ENCODE measurements around the gene DLX4.

Gene DLX4

DNA sequence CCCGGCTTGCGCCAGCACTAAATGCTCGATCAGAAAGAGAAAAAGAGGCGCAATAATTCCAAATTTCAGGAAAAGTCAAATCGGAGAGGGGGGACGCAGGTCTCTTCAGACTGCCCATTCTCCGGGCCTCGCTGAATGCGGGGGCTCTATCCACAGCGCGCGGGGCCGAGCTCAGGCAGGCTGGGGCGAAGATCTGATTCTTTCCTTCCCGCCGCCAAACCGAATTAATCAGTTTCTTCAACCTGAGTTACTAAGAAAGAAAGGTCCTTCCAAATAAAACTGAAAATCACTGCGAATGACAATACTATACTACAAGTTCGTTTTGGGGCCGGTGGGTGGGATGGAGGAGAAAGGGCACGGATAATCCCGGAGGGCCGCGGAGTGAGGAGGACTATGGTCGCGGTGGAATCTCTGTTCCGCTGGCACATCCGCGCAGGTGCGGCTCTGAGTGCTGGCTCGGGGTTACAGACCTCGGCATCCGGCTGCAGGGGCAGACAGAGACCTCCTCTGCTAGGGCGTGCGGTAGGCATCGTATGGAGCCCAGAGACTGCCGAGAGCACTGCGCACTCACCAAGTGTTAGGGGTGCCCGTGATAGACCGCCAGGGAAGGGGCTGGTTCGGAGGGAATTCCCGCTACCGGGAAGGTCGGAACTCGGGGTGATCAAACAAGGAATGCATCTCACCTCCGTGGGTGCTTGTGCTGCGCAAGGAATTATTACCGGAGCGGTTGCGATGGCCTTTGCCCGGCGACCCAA lies 4.0 kb upstream of the DLX4 start:
- peaks cover 81% of the 10 kb centered on the region for H3K27me3 ChIP-seq (ENCODE audit: control insufficient read depth, insufficient read depth, low read length)
- H3K36me3 ChIP-seq (ENCODE audit: control insufficient read depth, insufficient read depth, low read length): no peaks in the 10 kb centered on the region
- peaks cover 10% of the 10 kb centered on the region for H3K4me1 ChIP-seq (ENCODE audit: control insufficient read depth, insufficient read depth, low read length)
- H3K4me3 ChIP-seq (ENCODE audit: low read length): no peak overlapping the region
- no peak overlapping the region for H3K9ac ChIP-seq (ENCODE audit: low read length)
- no peaks in the 10 kb centered on the region for H3K9me3 ChIP-seq (ENCODE audit: control insufficient read depth, low read length)

DNA sequence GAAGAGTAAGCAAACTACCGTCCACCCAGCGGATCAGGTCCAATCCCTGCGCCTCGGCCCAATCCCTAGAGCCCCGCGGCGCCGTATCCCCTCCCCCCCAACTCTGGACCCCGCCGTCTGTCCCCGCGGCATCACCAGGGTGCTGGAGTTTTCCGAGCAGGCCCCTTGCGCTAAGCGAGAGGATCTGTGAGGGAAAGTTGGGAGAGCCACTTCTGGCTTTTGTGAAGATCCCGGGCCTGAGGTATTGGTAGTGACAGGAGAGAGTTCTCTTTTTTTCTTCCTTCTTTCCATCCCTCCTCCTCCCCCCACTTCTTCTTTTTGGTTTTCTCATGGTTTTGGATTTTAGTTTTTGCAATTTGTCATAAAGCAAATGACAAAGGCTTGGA lies 3.5 kb upstream of the DLX4 start:
- peaks cover 10% of the 10 kb centered on the region for H3K4me1 ChIP-seq (ENCODE audit: control insufficient read depth, insufficient read depth, low read length)
- H3K9me3 ChIP-seq (ENCODE audit: control insufficient read depth, low read length): no peaks in the 10 kb centered on the region
- peaks cover 87% of the 10 kb centered on the region for H3K27me3 ChIP-seq (ENCODE audit: control insufficient read depth, insufficient read depth, low read length)

DNA sequence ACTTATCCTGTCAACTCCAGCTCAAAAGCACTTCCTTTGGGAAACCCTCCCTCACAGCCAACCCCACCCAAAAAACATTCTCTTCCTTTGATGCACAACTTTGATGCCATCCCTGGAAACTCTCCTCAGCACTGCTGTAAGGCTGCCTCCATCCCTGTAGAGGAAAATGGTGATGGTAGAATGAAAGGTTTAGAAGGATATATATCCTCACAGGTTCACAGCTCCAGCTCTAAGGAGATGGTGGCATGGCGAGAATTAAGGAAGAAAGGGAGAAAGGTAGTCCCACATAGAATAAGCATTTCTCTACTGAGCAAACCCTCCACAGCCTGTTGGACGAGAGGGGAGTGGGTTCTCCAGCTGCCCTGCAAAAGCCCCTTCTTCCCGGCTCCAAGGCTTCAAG lies 2.2 kb upstream of the DLX4 start:
- Histone ChIP-seq H3K4me3 (ENCODE audit: low read length) (no peak overlapping the region), H3K27me3 (ENCODE audit: control insufficient read depth, insufficient read depth, low read length) (peaks cover 97% of the 10 kb centered on the region), H3K4me1 (ENCODE audit: control insufficient read depth, insufficient read depth, low read length) (peaks cover 10% of the 10 kb centered on the region), H3K36me3 (ENCODE audit: control insufficient read depth, insufficient read depth, low read length) (no peaks in the 10 kb centered on the region), H3K9me3 (ENCODE audit: control insufficient read depth, low read length) (no peaks in the 10 kb centered on the region), H3K9ac (ENCODE audit: low read length) (no peak overlapping the region)

More for the DNA sequence above, 3.5 kb upstream of the DLX4 start:
- Histone ChIP-seq H3K9ac (ENCODE audit: low read length) (no peak overlapping the region), H3K36me3 (ENCODE audit: control insufficient read depth, insufficient read depth, low read length) (no peaks in the 10 kb centered on the region), H3K4me3 (ENCODE audit: low read length) (no peak overlapping the region)

DNA sequence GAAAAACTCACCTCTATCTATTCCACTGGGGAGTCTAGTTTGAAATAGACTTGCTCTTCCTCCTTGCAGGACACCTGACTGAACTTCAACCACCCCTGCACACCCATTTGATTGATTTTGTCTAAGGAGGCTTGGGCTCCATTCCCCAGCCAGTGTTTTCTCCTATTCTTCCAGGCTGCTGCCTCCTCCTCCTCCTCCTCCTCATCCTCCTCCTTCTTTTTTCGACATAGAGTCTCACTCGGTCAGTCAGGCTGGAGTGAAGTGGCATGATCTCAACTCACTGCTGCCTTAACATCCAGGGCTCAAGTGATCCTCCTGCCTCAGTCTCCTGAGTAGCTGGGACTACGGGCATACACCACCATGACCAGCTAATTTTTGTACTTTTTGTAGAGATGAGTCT lies 1.8 kb upstream of the DLX4 start:
- no peaks in the 10 kb centered on the region for H3K36me3 ChIP-seq (ENCODE audit: control insufficient read depth, insufficient read depth, low read length)
- H3K9ac ChIP-seq (ENCODE audit: low read length): no peak overlapping the region
- peaks cover 13% of the 10 kb centered on the region for H3K4me1 ChIP-seq (ENCODE audit: control insufficient read depth, insufficient read depth, low read length)
- H3K4me3 ChIP-seq (ENCODE audit: low read length): no peak overlapping the region
- H3K27me3 ChIP-seq (ENCODE audit: control insufficient read depth, insufficient read depth, low read length): peaks cover 99% of the 10 kb centered on the region
- H3K9me3 ChIP-seq (ENCODE audit: control insufficient read depth, low read length): no peaks in the 10 kb centered on the region

DNA sequence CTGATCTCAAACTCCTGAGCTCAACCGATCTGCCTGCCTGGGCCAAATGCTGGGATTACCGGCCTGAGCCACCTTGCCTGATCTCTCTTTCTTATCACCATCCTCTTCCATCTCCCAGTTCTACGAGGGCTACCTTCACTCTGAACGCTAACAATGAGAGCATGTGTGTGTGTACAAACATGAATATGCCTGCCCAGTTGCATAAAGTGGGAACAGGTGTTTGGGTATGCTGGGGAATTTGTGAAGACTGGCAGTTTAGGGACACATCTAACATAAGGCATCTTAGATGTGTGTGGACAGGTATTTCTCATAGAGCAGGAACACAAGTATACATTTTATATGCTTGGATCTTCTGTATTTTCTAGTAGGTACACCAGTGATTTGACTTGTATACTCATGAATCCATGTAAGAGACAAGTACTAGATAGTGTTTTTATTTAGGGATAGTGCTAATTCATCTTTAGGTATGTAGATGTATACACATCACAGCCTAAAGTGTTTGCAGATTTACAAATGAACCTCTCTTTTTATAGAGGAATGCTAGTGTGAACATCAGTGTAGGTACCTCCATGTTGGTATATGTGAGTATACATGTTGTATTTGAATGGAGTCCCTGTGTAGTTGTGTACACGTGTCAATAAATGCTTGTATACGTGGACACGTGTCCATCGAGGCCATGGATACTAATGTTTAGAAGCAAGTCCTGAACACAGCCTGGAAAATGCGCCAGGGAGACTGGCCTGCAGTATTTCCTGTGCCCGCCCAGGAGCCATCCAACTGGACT lies 1.2 kb upstream of the DLX4 start:
- Histone ChIP-seq H3K36me3 (ENCODE audit: control insufficient read depth, insufficient read depth, low read length) (no peaks in the 10 kb centered on the region), H3K27me3 (ENCODE audit: control insufficient read depth, insufficient read depth, low read length) (peaks cover 99% of the 10 kb centered on the region), H3K4me3 (ENCODE audit: low read length) (peak overlapping the region; percentile 27), H3K4me1 (ENCODE audit: control insufficient read depth, insufficient read depth, low read length) (peaks cover 19% of the 10 kb centered on the region), H3K9ac (ENCODE audit: low read length) (no peak overlapping the region), H3K9me3 (ENCODE audit: control insufficient read depth, low read length) (no peaks in the 10 kb centered on the region)

DNA sequence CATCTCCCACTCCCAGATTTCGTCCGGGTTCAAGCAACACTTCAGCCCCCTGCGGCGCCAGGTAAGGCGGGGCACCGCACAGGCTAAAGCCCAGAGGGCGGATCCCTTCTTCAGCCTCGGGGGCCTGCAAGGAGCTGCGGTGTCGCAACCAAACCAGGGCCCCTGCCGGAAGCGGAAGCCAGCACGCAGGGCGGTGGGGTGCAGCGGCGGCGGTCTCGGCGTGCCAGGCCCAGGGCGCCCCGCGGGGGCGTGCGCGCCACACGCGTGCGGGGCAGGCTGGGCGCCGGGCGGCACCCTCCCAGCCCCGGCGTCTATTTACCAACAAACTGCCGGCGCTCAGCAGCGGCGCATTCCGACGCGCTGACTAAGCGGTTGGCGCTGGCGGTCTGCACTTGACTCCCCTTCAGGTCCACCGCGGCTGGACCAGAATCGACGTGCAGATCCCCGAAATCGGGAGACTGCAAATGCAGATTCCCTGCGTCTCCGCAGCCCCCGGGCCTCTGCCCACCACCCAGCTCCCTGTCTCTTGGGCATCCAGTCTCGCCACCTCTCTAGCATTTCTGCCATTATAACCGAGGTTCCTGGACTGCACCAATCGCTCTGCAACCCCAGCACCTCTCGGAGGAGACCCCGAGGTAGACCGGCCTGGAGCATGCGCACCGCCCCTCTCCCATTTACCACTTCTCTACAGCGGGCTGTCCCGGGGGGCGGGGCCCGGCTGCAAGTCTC lies 421 bp upstream of the DLX4 start:
- peaks cover 99% of the 10 kb centered on the region for H3K27me3 ChIP-seq (ENCODE audit: control insufficient read depth, insufficient read depth, low read length)
- H3K4me1 ChIP-seq (ENCODE audit: control insufficient read depth, insufficient read depth, low read length): peaks cover 19% of the 10 kb centered on the region
- H3K9ac ChIP-seq (ENCODE audit: low read length): no peak overlapping the region
- no peaks in the 10 kb centered on the region for H3K36me3 ChIP-seq (ENCODE audit: control insufficient read depth, insufficient read depth, low read length)
- H3K9me3 ChIP-seq (ENCODE audit: control insufficient read depth, low read length): no peaks in the 10 kb centered on the region
- H3K4me3 ChIP-seq (ENCODE audit: low read length): peak overlapping the region; percentile 56

DNA sequence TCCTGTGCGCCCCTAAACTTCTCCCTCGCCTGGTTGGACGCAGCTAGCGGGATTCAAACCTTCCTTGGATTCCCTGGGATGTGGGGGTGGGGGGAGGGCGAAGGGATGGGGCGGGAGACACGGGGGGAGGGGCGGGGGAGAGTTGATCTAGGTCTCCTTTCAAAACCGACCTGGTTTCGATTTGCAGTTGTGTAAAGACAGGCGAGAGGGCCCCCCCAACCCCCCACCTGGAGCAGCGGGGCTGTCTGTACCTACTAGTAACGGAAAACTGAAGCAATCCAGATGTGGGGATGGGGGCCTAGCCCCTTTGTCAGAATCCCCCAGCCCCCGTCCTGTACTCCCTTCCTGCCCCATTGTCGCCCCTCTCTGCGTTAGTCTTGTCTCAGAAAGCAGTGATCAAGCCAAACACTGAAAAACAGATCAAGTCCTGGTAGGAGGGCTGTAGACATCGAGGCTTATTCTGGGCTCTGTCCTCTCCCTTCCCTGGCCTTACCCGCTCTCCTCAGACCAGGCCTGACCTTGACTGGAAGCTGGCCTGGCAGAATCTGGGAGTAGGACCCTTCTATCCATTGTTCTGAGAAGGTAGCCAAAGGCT lies 902 bp downstream of the DLX4 start:
- Histone ChIP-seq H3K4me1 (ENCODE audit: control insufficient read depth, insufficient read depth, low read length) (peaks cover 19% of the 10 kb centered on the region), H3K27me3 (ENCODE audit: control insufficient read depth, insufficient read depth, low read length) (peaks cover 99% of the 10 kb centered on the region), H3K36me3 (ENCODE audit: control insufficient read depth, insufficient read depth, low read length) (no peaks in the 10 kb centered on the region), H3K9ac (ENCODE audit: low read length) (no peak overlapping the region), H3K4me3 (ENCODE audit: low read length) (no peak overlapping the region), H3K9me3 (ENCODE audit: control insufficient read depth, low read length) (no peaks in the 10 kb centered on the region)

DNA sequence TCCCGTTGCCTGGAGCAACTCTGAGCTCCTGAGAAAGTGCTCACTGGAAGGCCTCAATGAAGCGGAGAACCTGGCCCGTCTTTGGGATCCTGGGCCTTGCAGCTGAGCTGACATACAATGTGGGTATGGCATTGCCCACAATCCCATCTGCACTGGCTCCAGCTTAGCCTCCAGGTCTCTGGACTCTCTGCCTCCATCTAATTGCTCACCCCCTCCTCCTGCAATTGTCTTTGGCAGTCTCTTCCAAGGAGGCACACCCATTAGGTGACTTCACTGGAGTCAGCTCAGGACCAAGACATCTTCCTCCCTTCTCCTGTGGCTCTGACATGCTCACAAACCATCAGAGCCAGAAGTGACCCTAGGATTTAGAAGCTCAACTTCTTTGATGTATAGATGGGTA lies 1.5 kb downstream of the DLX4 start:
- no peaks in the 10 kb centered on the region for H3K36me3 ChIP-seq (ENCODE audit: control insufficient read depth, insufficient read depth, low read length)
- no peak overlapping the region for H3K9ac ChIP-seq (ENCODE audit: low read length)
- H3K4me3 ChIP-seq (ENCODE audit: low read length): no peak overlapping the region
- H3K9me3 ChIP-seq (ENCODE audit: control insufficient read depth, low read length): no peaks in the 10 kb centered on the region
- H3K27me3 ChIP-seq (ENCODE audit: control insufficient read depth, insufficient read depth, low read length): peaks cover 99% of the 10 kb centered on the region
- peaks cover 19% of the 10 kb centered on the region for H3K4me1 ChIP-seq (ENCODE audit: control insufficient read depth, insufficient read depth, low read length)

DNA sequence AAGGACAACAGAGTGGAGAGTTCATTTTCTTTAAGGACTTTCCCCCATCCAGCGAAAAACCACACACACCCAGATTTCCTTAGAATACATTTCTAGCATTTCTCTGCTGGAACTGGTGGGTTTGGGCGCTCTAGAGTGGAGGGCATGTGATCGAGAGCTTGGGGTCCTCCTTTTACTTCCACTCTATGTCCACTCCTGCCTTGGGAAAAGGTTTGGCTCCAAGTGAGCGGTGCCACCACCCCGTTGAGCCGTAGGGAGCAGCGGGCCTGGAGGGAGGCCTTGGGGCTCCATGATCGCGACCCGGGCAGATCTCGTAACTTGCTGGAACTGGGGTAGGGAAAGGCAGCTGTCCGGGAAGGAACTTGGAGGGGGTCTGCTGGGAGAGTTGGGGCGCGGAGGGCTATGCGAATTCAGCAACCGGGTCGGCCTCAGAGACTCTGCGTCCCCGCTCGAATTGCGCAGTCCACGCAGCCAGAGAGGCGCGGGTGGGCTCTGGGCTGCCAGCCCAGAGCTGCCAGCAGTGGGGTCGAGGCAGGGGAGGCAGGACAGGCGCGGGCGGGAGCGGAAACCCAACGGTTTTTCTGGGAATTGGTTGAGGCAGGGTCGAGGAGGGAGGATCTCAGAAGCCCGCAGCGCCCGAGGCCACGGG lies 2.3 kb downstream of the DLX4 start:
- peaks cover 19% of the 10 kb centered on the region for H3K4me1 ChIP-seq (ENCODE audit: control insufficient read depth, insufficient read depth, low read length)
- H3K4me3 ChIP-seq (ENCODE audit: low read length): no peak overlapping the region
- no peak overlapping the region for H3K9ac ChIP-seq (ENCODE audit: low read length)
- H3K36me3 ChIP-seq (ENCODE audit: control insufficient read depth, insufficient read depth, low read length): no peaks in the 10 kb centered on the region
- peaks cover 98% of the 10 kb centered on the region for H3K27me3 ChIP-seq (ENCODE audit: control insufficient read depth, insufficient read depth, low read length)
- H3K9me3 ChIP-seq (ENCODE audit: control insufficient read depth, low read length): no peaks in the 10 kb centered on the region

DNA sequence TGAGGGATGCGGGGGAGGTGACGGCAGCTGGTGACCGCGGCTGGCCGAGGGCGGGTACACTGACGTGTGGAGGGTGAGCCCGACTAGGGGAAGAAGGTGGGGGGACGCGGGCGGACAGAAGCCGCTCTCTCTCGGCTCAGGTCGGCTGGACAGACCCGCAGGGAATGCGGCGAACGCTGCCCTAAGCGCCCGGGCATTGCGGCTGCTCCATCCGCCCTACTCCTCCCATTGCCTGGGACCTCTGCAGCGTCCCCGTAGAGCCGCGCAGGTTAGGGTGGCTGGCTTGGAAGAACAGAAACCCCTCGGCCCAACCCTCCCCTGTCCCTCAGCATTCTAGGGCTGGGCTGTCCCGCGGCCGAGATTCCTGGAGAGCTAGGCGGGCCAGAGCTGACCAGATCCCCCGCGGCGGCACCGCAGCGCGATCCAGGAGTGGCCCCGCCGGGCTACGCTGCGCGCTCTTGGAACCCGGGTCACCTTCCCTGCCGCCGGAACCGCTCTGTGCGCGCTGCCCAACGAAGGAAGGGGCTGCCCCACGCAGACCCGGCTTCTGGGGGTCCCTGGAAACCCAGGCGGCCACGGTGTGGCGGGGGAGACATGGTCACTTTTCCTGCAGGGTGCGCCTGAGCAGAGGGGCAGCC lies 3.0 kb downstream of the DLX4 start:
- Histone ChIP-seq H3K9ac (ENCODE audit: low read length) (no peak overlapping the region), H3K4me1 (ENCODE audit: control insufficient read depth, insufficient read depth, low read length) (peaks cover 19% of the 10 kb centered on the region), H3K27me3 (ENCODE audit: control insufficient read depth, insufficient read depth, low read length) (peaks cover 97% of the 10 kb centered on the region), H3K36me3 (ENCODE audit: control insufficient read depth, insufficient read depth, low read length) (no peaks in the 10 kb centered on the region), H3K4me3 (ENCODE audit: low read length) (no peak overlapping the region), H3K9me3 (ENCODE audit: control insufficient read depth, low read length) (no peaks in the 10 kb centered on the region)
